Body of pancreas (tissue), 4 donors: ENCODE data around the gene SLC25A6. TPM values are rescaled to one million over a fixed set of nuclear protein-coding genes. Genes with fewer than 3 reads are reported as not detected.
A peak's percentile ranks its signal among the peaks of the same experiment; 100 is the strongest.

Experiments
- ATAC-seq: fragments of 150-250 bp; one replicate; pipeline ENCODE4 v1.9.1; 2016
- DNase-seq, 4 donors: peaks; one replicate each; pipeline ENCODE4 v3.0.0-alpha.2; 2019
- H3K27ac ChIP-seq, 4 donors: fragments of 200-600 bp; sonication (generic); 1 replicate in 3 of 4; 2 replicates in 1 of 4; pipeline versions ENCODE4 v1.5.1 to v1.6.1; 2016 to 2019; ENCODE audit warnings: mild to moderate bottlenecking in 1 of 4, mixed read lengths in 1 of 4, moderate library complexity in 1 of 4
- H3K27me3 ChIP-seq, 2 donors: fragments of 200-600 bp; sonication (generic); one replicate each; pipeline ENCODE4 v1.6.0; 2016; ENCODE audit warnings: mild to moderate bottlenecking in 1 of 2
- H3K36me3 ChIP-seq, 2 donors: fragments of 200-600 bp; sonication (generic); replicated peaks in 1 of 2; 2 replicates each; pipeline ENCODE4 v1.5.1; 2016; ENCODE audit warnings: low read depth in 2 of 2; ENCODE audit not compliant: insufficient read depth in 1 of 2
- H3K4me1 ChIP-seq: fragments of 200-600 bp; sonication (generic); one replicate; pipeline ENCODE4 v1.6.0; 2016
- H3K4me3 ChIP-seq, 2 donors: fragments of 200-600 bp; sonication (generic); 1 replicate in 1 of 2; 2 replicates in 1 of 2; pipeline ENCODE4 v1.5.1; 2016 to 2019
- H3K9me3 ChIP-seq, 3 donors: fragments of 200-600 bp; sonication (generic); 1 replicate in 2 of 3; 2 replicates in 1 of 3; pipeline ENCODE4 v1.5.1; 2016
- POLR2A ChIP-seq, 3 donors: fragments of 450-650 bp; IDR thresholded peaks; one replicate each; pipeline ENCODE4 v1.6.1; 2016; ENCODE audit warnings: antibody characterized with exemption in 3 of 3, mild to moderate bottlenecking in 2 of 3
- WGBS, 2 donors: methylation state at CpG; one replicate each; pipeline ENCODE4 v1.1.5; 2017; 5-methylcytosine and 5-hydroxymethylcytosine counted together
- intact Hi-C: fragments of 100-400 bp; cut with DNase I; formaldehyde crosslinking; loops from one replicate; pipeline ENCODE4 v1.15.1; 2023
- total RNA-seq, 2 donors: library from RNA; depleted of rRNA; stranded (reverse); fragments of >200 nt; gene quantifications; one replicate each; pipeline ENCODE4 v1.1.0, GENCODE V29; 2016
- TF ChIP-seq, protein P1 (sequence below), 7 experiments: fragments of 450-650 bp in 4 of 7; fragments of 200-600 bp in 3 of 7; sonication (generic) in 3 of 7; IDR thresholded peaks; one replicate each; pipeline ENCODE4 v1.5.1; 2016 to 2019; ENCODE audit warnings: antibody characterized with exemption in 7 of 7

The SLC25A6 gene
- total RNA-seq, 2 donors from 2014 or later, result 180 to 338 TPM

DNA sequence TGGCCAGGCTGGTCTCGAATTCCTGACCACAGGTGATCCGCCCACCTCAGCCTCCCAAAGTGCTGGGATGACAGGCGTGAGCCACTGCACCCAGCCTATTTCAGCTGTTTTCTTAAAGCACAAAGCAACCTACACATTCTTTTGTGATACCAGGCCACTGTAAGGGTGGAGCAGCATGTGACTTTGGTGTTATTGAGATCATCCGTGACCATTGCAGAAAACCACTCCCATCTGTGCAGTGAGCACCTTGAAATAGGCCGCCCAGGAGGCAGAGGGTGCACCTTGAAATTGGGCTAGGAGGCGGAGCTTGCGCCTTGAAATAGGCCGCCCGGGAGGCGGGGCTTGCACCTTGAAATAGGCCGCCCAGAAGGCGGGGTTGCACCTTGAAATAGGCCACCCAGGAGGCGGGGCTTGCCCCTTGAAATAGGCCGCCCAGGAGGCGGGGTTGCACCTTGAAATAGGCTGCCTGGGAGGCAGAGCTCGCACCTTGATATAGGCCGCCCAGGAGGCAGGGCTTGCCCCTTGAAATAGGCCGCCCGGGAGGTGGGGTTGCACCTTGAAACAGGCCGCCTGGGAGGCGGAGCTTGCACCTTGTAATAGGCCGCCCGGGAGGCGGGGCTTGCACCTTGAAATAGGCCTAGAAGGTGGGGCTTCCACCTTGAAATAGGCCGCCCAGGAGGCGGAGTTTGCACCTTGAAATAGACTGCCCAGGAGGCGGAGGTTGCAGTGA, 9.0 kb upstream of the SLC25A6 start:
- WGBS, 2 donors, result 84 to 92% methylated on average over 27 of the region's 27 CpGs
- Histone ChIP-seq H3K4me3 (no peak overlapping the region), H3K27me3 (no peaks in the 10 kb centered on the region), H3K27ac (no peak overlapping the region), H3K4me1 (no peaks in the 10 kb centered on the region), H3K9me3 (no peaks in the 10 kb centered on the region), H3K36me3 (peaks cover 0 to 22% of the 10 kb centered on the region in 2 donors)
- DNase-seq, result peak in 1 of 4 donors; percentile 6
- intact Hi-C loops, result no loop called here
- ATAC-seq, result no peak
- TF ChIP-seq, protein P1, sequence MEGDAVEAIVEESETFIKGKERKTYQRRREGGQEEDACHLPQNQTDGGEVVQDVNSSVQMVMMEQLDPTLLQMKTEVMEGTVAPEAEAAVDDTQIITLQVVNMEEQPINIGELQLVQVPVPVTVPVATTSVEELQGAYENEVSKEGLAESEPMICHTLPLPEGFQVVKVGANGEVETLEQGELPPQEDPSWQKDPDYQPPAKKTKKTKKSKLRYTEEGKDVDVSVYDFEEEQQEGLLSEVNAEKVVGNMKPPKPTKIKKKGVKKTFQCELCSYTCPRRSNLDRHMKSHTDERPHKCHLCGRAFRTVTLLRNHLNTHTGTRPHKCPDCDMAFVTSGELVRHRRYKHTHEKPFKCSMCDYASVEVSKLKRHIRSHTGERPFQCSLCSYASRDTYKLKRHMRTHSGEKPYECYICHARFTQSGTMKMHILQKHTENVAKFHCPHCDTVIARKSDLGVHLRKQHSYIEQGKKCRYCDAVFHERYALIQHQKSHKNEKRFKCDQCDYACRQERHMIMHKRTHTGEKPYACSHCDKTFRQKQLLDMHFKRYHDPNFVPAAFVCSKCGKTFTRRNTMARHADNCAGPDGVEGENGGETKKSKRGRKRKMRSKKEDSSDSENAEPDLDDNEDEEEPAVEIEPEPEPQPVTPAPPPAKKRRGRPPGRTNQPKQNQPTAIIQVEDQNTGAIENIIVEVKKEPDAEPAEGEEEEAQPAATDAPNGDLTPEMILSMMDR (IDR thresholded peaks at IDR 0.05), result no peak
- TF ChIP-seq POLR2A (IDR thresholded peaks at IDR 0.05), result no peak

DNA sequence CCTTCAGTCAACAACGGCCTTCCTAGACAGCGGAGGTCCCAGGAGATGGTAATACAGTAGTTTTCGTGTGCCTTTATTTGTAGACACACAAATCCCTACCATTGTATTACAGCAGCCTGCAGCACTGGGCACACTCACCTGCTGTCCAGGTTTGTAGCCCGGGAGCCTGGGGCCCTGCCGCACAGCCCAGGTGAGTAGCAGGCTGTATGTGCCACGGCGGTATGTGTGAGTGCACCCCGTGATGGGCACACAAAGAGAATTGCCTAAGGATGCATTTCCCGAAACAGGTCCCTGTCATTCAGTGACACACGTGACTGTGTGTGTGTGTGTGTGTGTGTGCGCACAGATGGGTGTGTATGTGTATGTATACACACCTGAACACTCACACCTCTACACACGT, 8.1 kb upstream of the SLC25A6 start:
- peaks cover 0 to 14% of the 10 kb centered on the region in 2 donors for H3K36me3 ChIP-seq
- ATAC-seq (no peak), DNase-seq (peak in 1 of 4 donors; percentile 2)
- H3K27ac ChIP-seq, result no peak overlapping the region
- no peaks in the 10 kb centered on the region for H3K4me1 ChIP-seq
- no peaks in the 10 kb centered on the region for H3K9me3 ChIP-seq
- TF ChIP-seq, protein P1 (IDR thresholded peaks at IDR 0.05), result no peak
- no peak for TF ChIP-seq POLR2A (IDR thresholded peaks at IDR 0.05)
- H3K4me3 ChIP-seq, result no peak overlapping the region
- 91 to 94% methylated on average over 12 of the region's 12 CpGs for WGBS, 2 donors
- no peaks in the 10 kb centered on the region for H3K27me3 ChIP-seq
- intact Hi-C loops, result no loop called here

DNA sequence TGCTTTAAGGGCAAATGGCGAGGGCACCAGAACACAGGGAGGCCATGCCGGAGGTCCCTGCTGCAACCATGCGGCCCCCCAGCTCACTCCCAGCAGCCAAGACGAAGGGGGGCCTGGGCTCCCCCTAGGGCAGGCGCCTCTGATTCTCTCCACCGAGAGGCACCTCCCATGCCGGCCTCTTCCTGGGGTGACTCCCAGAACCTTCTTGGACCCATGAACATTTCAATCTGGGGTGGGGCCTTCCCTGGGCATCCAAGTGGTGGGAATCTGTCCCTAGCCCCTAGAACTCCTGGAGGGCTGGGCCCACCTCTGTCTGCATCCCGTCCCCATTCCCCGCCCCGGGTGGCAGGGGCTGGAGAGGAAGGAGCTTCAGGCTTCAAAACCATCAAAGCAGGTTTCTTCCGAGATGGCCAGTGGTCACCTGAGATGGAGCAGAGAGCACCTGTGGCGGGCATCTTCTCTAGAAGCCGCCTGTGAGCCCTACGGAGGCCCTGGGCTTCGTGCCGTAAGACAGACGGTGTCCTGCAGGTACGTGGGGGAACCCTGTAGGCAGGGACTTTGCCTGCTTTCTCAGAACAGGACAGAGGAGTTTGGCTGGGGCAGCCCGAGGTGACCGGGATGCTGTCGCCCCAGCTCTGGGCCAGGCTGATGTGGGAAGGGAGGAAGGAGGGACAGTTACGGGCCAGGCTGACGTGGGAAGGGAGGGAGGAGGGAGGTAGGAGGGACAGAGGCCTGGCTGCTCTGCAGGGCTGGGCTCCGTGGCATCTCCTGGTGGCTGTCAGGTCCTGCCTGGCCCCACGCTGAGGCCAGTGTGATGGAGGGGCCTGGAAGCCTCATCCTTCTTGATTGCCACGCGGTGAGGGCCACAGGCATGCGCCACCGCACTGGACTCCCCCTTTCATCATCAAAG, 6.8 kb upstream of the SLC25A6 start:
- no peak overlapping the region for H3K27ac ChIP-seq
- DNase-seq, result peak in 2 of 4 donors; percentile 3 to 8
- TF ChIP-seq, protein P1 (IDR thresholded peaks at IDR 0.05), result no peak
- no peak for TF ChIP-seq POLR2A (IDR thresholded peaks at IDR 0.05)
- H3K4me1 ChIP-seq, result peaks cover 2% of the 10 kb centered on the region
- 89 to 95% methylated on average over 26 of the region's 29 CpGs for WGBS, 2 donors
- ATAC-seq, result no peak
- no peak overlapping the region for H3K4me3 ChIP-seq
- no peaks in the 10 kb centered on the region for H3K9me3 ChIP-seq
- intact Hi-C loops, result loop anchor here (5.0 kb wide), 1 partner anchor 49 kb away; no protein-coding TSS in a partner anchor
- H3K36me3 ChIP-seq, result peaks cover 0 to 8% of the 10 kb centered on the region in 2 donors
- no peaks in the 10 kb centered on the region for H3K27me3 ChIP-seq

DNA sequence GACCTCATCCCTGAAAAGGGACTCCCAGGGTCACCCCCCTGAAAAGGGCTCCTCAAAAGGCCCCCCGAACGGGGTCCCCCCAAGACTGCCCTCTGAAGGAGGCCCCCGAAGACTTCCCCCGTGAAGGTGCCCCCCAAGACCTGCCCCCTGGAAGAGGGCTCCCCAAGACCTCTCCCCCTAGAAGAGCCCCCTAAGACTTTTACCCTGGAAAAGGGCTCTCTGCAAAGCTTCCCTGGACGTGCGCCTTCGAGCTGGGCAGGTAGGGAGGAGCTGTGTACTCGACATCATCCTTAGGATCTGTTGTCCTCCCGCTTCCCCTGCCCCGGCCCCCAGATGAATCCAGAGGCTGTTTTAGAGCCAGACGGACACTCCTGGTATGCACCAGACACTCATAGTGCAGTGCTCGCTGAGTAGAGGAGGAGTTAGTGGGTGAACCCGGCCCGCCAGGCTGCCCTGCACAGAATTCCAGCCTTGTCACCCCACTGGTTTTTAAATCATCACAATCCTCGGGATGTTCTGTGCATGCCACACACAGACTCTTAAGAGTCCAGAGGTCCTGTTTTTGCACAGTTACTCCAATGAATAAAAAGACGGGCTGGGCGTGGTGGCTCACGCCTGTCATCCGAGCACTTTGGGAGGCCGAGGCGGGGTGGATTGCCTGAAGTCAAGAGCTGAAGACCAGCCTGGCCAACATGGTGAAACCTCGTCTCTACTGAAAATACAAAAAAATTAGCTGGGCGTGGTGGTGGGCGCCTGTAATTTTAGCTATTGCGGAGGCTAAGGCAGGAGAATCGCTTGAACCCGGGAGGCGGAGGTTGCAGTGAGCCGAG, 5.7 kb upstream of the SLC25A6 start:
- DNase-seq (peak in 2 of 4 donors; percentile 3 to 7), ATAC-seq (no peak)
- Histone ChIP-seq H3K9me3 (no peaks in the 10 kb centered on the region), H3K4me3 (no peak overlapping the region), H3K36me3 (no peaks in the 10 kb centered on the region), H3K4me1 (peaks cover 8% of the 10 kb centered on the region), H3K27ac (no peak overlapping the region), H3K27me3 (no peaks in the 10 kb centered on the region)
- intact Hi-C loops, result loop anchor here (5.0 kb wide), 1 partner anchor 50 kb away; no protein-coding TSS in a partner anchor
- TF ChIP-seq, protein P1 (IDR thresholded peaks at IDR 0.05), result no peak
- no peak for TF ChIP-seq POLR2A (IDR thresholded peaks at IDR 0.05)
- 90 to 96% methylated on average over 21 to 27 of the region's 29 CpGs for WGBS, 2 donors
